ENCODE data around the gene ABCA1. TPM values are rescaled to one million over a fixed set of nuclear protein-coding genes. Genes with fewer than 3 reads are reported as not detected.
"Not testable (repeated sequence)": the region's sequence is repeated elsewhere in the genome, so short reads cannot be mapped to it uniquely, and the experiment has no call there.

ABCA1 gene
- total RNA-seq, 2 experiments from 2014 or later: 4.5 to 5.2 TPM

GRCh38 chr9:104923289-104923688 is 4.7 kb downstream of the ABCA1 start:
- intact Hi-C loops (cut with DNase I, micrococcal nuclease): loop anchor here in 1 of 2 experiments (10.0 kb wide), 1 partner anchor 772 kb away; the partner anchor contains the start of gene TMEM38B
- no peaks in the 10 kb centered on the region for H3K36me3 Mint-ChIP-seq (ENCODE audit: low read depth)
- H3K9me3 Mint-ChIP-seq (ENCODE audit: low read depth): no peaks in the 10 kb centered on the region
- CTCF ChIA-PET: interaction anchor here (0.5 to 1.0 kb wide), 3 partner anchors 60 to 235 kb away, joined by 3 to 4 read pairs (median 4); no protein-coding TSS in a partner anchor
- no peaks in the 10 kb centered on the region for H3K27me3 Mint-ChIP-seq
- H3K4me1 Mint-ChIP-seq: peaks cover 17% of the 10 kb centered on the region
- H3K27ac Mint-ChIP-seq: no peak overlapping the region
- ATAC-seq (no peak), DNase-seq (no peak)
- POLR2A ChIA-PET: no interaction called here
- H3K4me3 Mint-ChIP-seq: no peak overlapping the region

- H3K27ac Mint-ChIP-seq; H3K27me3 Mint-ChIP-seq; H3K4me3 Mint-ChIP-seq; H3K36me3 Mint-ChIP-seq (ENCODE audit: low read depth); H3K9me3 Mint-ChIP-seq (ENCODE audit: low read depth); DNase-seq; POLR2A ChIA-PET; ATAC-seq: not testable (repeated sequence)
- CTCF ChIA-PET: interaction anchor here (0.6 to 1.9 kb wide), 4 partner anchors 13 to 236 kb away, joined by 3 to 9 read pairs (median 4); no protein-coding TSS in a partner anchor
- intact Hi-C loops (cut with DNase I, micrococcal nuclease): loop anchor here in 1 of 2 experiments (10.0 kb wide), 1 partner anchor 772 kb away; the partner anchor contains the start of gene TMEM38B
- H3K4me1 Mint-ChIP-seq: peaks cover 17% of the 10 kb centered on the region
Observed at GRCh38 chr9:104922748-104923147, 5.2 kb downstream of the ABCA1 start.

- ChIA-PET POLR2A (no interaction called here), CTCF (interaction anchor here (0.6 to 1.9 kb wide), 3 partner anchors 9 to 21 kb away, joined by 3 to 9 read pairs (median 3); no protein-coding TSS in a partner anchor)
- Mint-ChIP-seq H3K27ac (no peak overlapping the region), H3K4me3 (no peak overlapping the region), H3K36me3 (ENCODE audit: low read depth) (no peaks in the 10 kb centered on the region), H3K9me3 (ENCODE audit: low read depth) (no peaks in the 10 kb centered on the region), H3K27me3 (no peaks in the 10 kb centered on the region), H3K4me1 (peaks cover 15% of the 10 kb centered on the region)
- DNase-seq (no peak), ATAC-seq (no peak)
- intact Hi-C loops (cut with DNase I, micrococcal nuclease): loop anchor here in 1 of 2 experiments (10.0 kb wide), 1 partner anchor 774 kb away; the partner anchor contains the start of gene TMEM38B
Observed at GRCh38 chr9:104921067-104921741, 6.8 kb downstream of the ABCA1 start.

- ChIA-PET CTCF (no interaction called here), POLR2A (no interaction called here)
- ATAC-seq (no peak), DNase-seq (no peak)
- intact Hi-C loops (cut with DNase I, micrococcal nuclease): no loop called here
- no peak overlapping the region for H3K27ac Mint-ChIP-seq
- peaks cover 6% of the 10 kb centered on the region for H3K4me1 Mint-ChIP-seq
- H3K4me3 Mint-ChIP-seq: no peak overlapping the region
- H3K36me3 Mint-ChIP-seq (ENCODE audit: low read depth): no peaks in the 10 kb centered on the region
- no peaks in the 10 kb centered on the region for H3K9me3 Mint-ChIP-seq (ENCODE audit: low read depth)
- no peaks in the 10 kb centered on the region for H3K27me3 Mint-ChIP-seq
Observed at GRCh38 chr9:104915753-104916152, 12.2 kb downstream of the ABCA1 start.

- intact Hi-C loops (cut with DNase I, micrococcal nuclease): no loop called here
- H3K27me3 Mint-ChIP-seq: no peaks in the 10 kb centered on the region
- ChIA-PET POLR2A (no interaction called here), CTCF (no interaction called here)
- ATAC-seq: no peak
- no peak overlapping the region for H3K4me3 Mint-ChIP-seq
- no peak for DNase-seq
- no peaks in the 10 kb centered on the region for H3K9me3 Mint-ChIP-seq (ENCODE audit: low read depth)
- H3K4me1 Mint-ChIP-seq: peaks cover 10% of the 10 kb centered on the region
- no peak overlapping the region for H3K27ac Mint-ChIP-seq
- no peaks in the 10 kb centered on the region for H3K36me3 Mint-ChIP-seq (ENCODE audit: low read depth)
Observed at GRCh38 chr9:104915049-104915448, 12.9 kb downstream of the ABCA1 start.

GRCh38 chr9:104914466-104914865 is 13.5 kb downstream of the ABCA1 start:
- H3K9me3 Mint-ChIP-seq (ENCODE audit: low read depth): no peaks in the 10 kb centered on the region
- DNase-seq (peak; percentile 40), ATAC-seq (peak; percentile 19)
- CTCF ChIA-PET: interaction anchor here (0.7 kb wide), 1 partner anchor 227 kb away, joined by 6 read pairs; no protein-coding TSS in a partner anchor
- intact Hi-C loops (cut with DNase I, micrococcal nuclease): no loop called here
- H3K36me3 Mint-ChIP-seq (ENCODE audit: low read depth): no peaks in the 10 kb centered on the region
- no peaks in the 10 kb centered on the region for H3K27me3 Mint-ChIP-seq
- peaks cover 13% of the 10 kb centered on the region for H3K4me1 Mint-ChIP-seq
- H3K27ac Mint-ChIP-seq: no peak overlapping the region
- no peak overlapping the region for H3K4me3 Mint-ChIP-seq
- POLR2A ChIA-PET: no interaction called here

GRCh38 chr9:104912606-104913005 is 15.3 kb downstream of the ABCA1 start:
- Mint-ChIP-seq H3K4me3 (no peak overlapping the region), H3K36me3 (ENCODE audit: low read depth) (no peaks in the 10 kb centered on the region), H3K27me3 (no peaks in the 10 kb centered on the region), H3K27ac (no peak overlapping the region), H3K9me3 (ENCODE audit: low read depth) (no peaks in the 10 kb centered on the region), H3K4me1 (peaks cover 16% of the 10 kb centered on the region)
- DNase-seq (no peak), ATAC-seq (no peak)
- CTCF ChIA-PET: no interaction called here
- intact Hi-C loops (cut with DNase I, micrococcal nuclease): no loop called here
- POLR2A ChIA-PET: interaction anchor here (0.7 kb wide), 1 partner anchor 104 kb away, joined by 3 read pairs; no protein-coding TSS in a partner anchor

- no peaks in the 10 kb centered on the region for H3K9me3 Mint-ChIP-seq (ENCODE audit: low read depth)
- H3K4me1 Mint-ChIP-seq: peaks cover 16% of the 10 kb centered on the region
- no peak overlapping the region for H3K27ac Mint-ChIP-seq
- no peak overlapping the region for H3K4me3 Mint-ChIP-seq
- DNase-seq (no peak), ATAC-seq (peak; percentile 49)
- ChIA-PET CTCF (interaction anchor here (1.8 kb wide), 1 partner anchor 11 kb away, joined by 9 read pairs; no protein-coding TSS in a partner anchor), POLR2A (no interaction called here)
- intact Hi-C loops (cut with DNase I, micrococcal nuclease): no loop called here
- H3K36me3 Mint-ChIP-seq (ENCODE audit: low read depth): no peaks in the 10 kb centered on the region
- no peaks in the 10 kb centered on the region for H3K27me3 Mint-ChIP-seq
Observed at GRCh38 chr9:104911032-104911607, 16.8 kb downstream of the ABCA1 start.

GRCh38 chr9:104907278-104907951 is 20.5 kb downstream of the ABCA1 start:
- no peak overlapping the region for H3K27ac Mint-ChIP-seq
- H3K9me3 Mint-ChIP-seq (ENCODE audit: low read depth): no peaks in the 10 kb centered on the region
- intact Hi-C loops (cut with DNase I, micrococcal nuclease): no loop called here
- peaks cover 13% of the 10 kb centered on the region for H3K4me1 Mint-ChIP-seq
- ATAC-seq (no peak), DNase-seq (no peak)
- H3K27me3 Mint-ChIP-seq: no peaks in the 10 kb centered on the region
- ChIA-PET POLR2A (interaction anchor here (0.7 kb wide), 1 partner anchor 533 kb away, joined by 3 read pairs; no protein-coding TSS in a partner anchor), CTCF (no interaction called here)
- no peaks in the 10 kb centered on the region for H3K36me3 Mint-ChIP-seq (ENCODE audit: low read depth)
- no peak overlapping the region for H3K4me3 Mint-ChIP-seq

- no peak for ATAC-seq
- Mint-ChIP-seq H3K4me1 (peaks cover 13% of the 10 kb centered on the region), H3K4me3 (no peak overlapping the region), H3K36me3 (ENCODE audit: low read depth) (no peaks in the 10 kb centered on the region), H3K27ac (no peak overlapping the region), H3K9me3 (ENCODE audit: low read depth) (no peaks in the 10 kb centered on the region), H3K27me3 (no peaks in the 10 kb centered on the region)
- ChIA-PET CTCF (no interaction called here), POLR2A (no interaction called here)
- DNase-seq: no peak
- intact Hi-C loops (cut with DNase I, micrococcal nuclease): no loop called here
Observed at GRCh38 chr9:104906441-104907277, 21.3 kb downstream of the ABCA1 start.

- no peak for DNase-seq
- ChIA-PET CTCF (no interaction called here), POLR2A (no interaction called here)
- intact Hi-C loops (cut with DNase I, micrococcal nuclease): no loop called here
- Mint-ChIP-seq H3K4me1 (peaks cover 13% of the 10 kb centered on the region), H3K4me3 (no peak overlapping the region), H3K27me3 (no peaks in the 10 kb centered on the region), H3K9me3 (ENCODE audit: low read depth) (no peaks in the 10 kb centered on the region), H3K27ac (no peak overlapping the region), H3K36me3 (ENCODE audit: low read depth) (no peaks in the 10 kb centered on the region)
- no peak for ATAC-seq
Observed at GRCh38 chr9:104905931-104906330, 22.0 kb downstream of the ABCA1 start.
